Ovary (tissue), 9 donors: Measurements from ENCODE around the gene USP48. TPM values are rescaled to one million over a fixed set of nuclear protein-coding genes. Genes with fewer than 3 reads are reported as not detected.
"Not testable (repeated sequence)": the region's sequence is repeated elsewhere in the genome, so short reads cannot be mapped to it uniquely, and the experiment has no call there.

Experiments
- DNase-seq, 5 donors: peaks; one replicate each; pipeline ENCODE4 v3.0.0-alpha.2; 2019 to 2020
- H3K27ac ChIP-seq, 2 donors: fragments of 200-600 bp; one replicate each; pipeline versions ENCODE4 v1.5.1 to v1.8.0; 2019 to 2022
- H3K27me3 ChIP-seq: fragments of 200-600 bp; one replicate; pipeline ENCODE4 v1.8.0; 2022
- H3K36me3 ChIP-seq: fragments of 200-600 bp; sonication (generic); one replicate; pipeline ENCODE4 v1.5.1; 2019
- H3K4me1 ChIP-seq: one replicate; pipeline ENCODE4 v1.8.1; 2013; ENCODE audit warnings: mild to moderate bottlenecking, moderate library complexity; ENCODE audit not compliant: insufficient read depth
- H3K4me3 ChIP-seq: fragments of 200-600 bp; sonication (generic); one replicate; pipeline ENCODE4 v1.5.1; 2017
- H3K9me3 ChIP-seq, 2 donors: fragments of 200-600 bp in 1 of 2; sonication (generic) in 1 of 2; one replicate each; pipeline versions ENCODE4 v1.5.1 to v1.8.1; 2013 to 2019; ENCODE audit warnings: mild to moderate bottlenecking in 1 of 2, moderate library complexity in 1 of 2
- EP300 ChIP-seq: sonication (generic); formaldehyde crosslinking; IDR thresholded peaks from one replicate; pipeline ENCODE4 v1.6.1; 2017; ENCODE audit warnings: antibody characterized with exemption
- POLR2A ChIP-seq: fragments of 450-650 bp; IDR thresholded peaks from one replicate; pipeline ENCODE4 v1.6.1; 2017; ENCODE audit warnings: antibody characterized with exemption, mild to moderate bottlenecking, moderate library complexity
- WGBS, 3 donors: extraction: QIAGEN DNeasy Blood & Tissue Kit in 1 of 3; methylation state at CpG; one replicate each; pipeline versions ENCODE4 v1.1.5 to v1.1.7; 2013 to 2017; 5-methylcytosine and 5-hydroxymethylcytosine counted together
- intact Hi-C, 4 donors: fragments of 100-400 bp; cut with DNase I; formaldehyde crosslinking; loops; one replicate each; pipeline versions ENCODE4 v1.11.0 to v1.15.1; 2022 to 2023
- polyA plus RNA-seq, 2 donors: library from polyadenylated mRNA; stranded (reverse); fragments of 200-250 nt in 1 of 2; fragments of 350-450 nt in 1 of 2; fragmentation: Illumina TruSeq in 1 of 2; extraction: RNeasy Lipid Tissue Mini Kit (QIAGEN cat#74804) in 1 of 2; gene quantifications; one replicate each; pipeline ENCODE4 v1.2.3, GENCODE V29; 2013 to 2014
- total RNA-seq, 7 donors: library from RNA; depleted of rRNA in 2 of 7; stranded (reverse); fragments of >200 nt in 2 of 7; fragmentation: NEBNext Ultra II Directional in 3 of 7; extraction: Animal tissue kit (Norgen Biotek cat#: 25700) in 3 of 7; gene quantifications; one replicate each; pipeline versions ENCODE4 v1.1.0 to v1.2.4, GENCODE V29; 2016 to 2023
- TF ChIP-seq, protein P1 (sequence below), 3 donors: fragments of 450-650 bp in 2 of 3; fragments of 200-600 bp in 1 of 3; IDR thresholded peaks; one replicate each; pipeline versions ENCODE4 v1.5.1 to v1.8.0; 2016 to 2022; ENCODE audit warnings: antibody characterized with exemption in 3 of 3, mild to moderate bottlenecking in 1 of 3
- donor health status: DM: no; HTN: no; CAD: no; lungs with moderate emphysema.
- donor health status: DM: no; HTN: no; CAD: no.
- donor health status: Bipolar disorder and iron deficiency.
- donor health status: DM: yes; HTN: yes; CAD: no.
- donor health status: DM: no; HTN: no; CAD: no.
- donor health status: DM: yes; HTN: yes; CAD: no.

Gene USP48
- total and polyA plus RNA-seq, 9 donors: 25.2 to 87.1 (median 60.6) TPM

DNA sequence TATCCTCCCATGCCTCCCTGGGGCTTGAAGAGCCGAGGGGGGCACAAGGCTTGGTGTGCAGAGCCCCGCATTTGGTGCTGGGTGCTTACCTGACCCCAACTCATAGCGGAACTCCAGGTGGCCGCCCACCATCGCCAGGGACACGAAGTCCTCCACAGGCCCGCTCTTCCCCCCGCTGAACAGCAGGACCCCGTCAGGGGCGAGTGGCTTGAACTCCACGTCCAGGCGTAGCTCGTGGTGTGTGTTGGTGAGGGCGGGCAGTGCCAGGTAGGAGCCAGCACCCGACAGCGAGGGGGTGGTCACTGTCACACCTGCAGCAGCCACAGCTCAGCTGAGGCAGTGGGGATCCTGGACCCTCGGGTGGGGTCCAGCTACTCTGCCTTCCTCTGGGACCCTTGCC lies 46.3 kb upstream of the USP48 start:
- 93 to 94% (median 94%) methylated on average over 15 to 17 of the region's 17 CpGs for WGBS, 3 donors
- intact Hi-C loops: no loop called here
- H3K36me3 ChIP-seq: no peaks in the 10 kb centered on the region

GRCh38 chr1:21828506-21829210 lies 45.7 kb upstream of the USP48 start:
- intact Hi-C loops: no loop called here
- Histone ChIP-seq H3K27ac (no peak overlapping the region), H3K27me3 (no peaks in the 10 kb centered on the region), H3K4me3 (no peak overlapping the region), H3K36me3 (no peaks in the 10 kb centered on the region), H3K4me1 (no peaks in the 10 kb centered on the region), H3K9me3 (peaks cover 0 to 2% of the 10 kb centered on the region in 2 donors)
- 85 to 89% (median 85%) methylated on average over 28 of the region's 28 CpGs for WGBS, 3 donors
- no peak for TF ChIP-seq EP300
- TF ChIP-seq, protein P1, sequence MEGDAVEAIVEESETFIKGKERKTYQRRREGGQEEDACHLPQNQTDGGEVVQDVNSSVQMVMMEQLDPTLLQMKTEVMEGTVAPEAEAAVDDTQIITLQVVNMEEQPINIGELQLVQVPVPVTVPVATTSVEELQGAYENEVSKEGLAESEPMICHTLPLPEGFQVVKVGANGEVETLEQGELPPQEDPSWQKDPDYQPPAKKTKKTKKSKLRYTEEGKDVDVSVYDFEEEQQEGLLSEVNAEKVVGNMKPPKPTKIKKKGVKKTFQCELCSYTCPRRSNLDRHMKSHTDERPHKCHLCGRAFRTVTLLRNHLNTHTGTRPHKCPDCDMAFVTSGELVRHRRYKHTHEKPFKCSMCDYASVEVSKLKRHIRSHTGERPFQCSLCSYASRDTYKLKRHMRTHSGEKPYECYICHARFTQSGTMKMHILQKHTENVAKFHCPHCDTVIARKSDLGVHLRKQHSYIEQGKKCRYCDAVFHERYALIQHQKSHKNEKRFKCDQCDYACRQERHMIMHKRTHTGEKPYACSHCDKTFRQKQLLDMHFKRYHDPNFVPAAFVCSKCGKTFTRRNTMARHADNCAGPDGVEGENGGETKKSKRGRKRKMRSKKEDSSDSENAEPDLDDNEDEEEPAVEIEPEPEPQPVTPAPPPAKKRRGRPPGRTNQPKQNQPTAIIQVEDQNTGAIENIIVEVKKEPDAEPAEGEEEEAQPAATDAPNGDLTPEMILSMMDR (IDR thresholded peaks at IDR 0.05): no peak
- TF ChIP-seq POLR2A: no peak
- DNase-seq: no peak

More for the DNA sequence above, 46.3 kb upstream of the USP48 start:
- Histone ChIP-seq H3K27me3 (no peaks in the 10 kb centered on the region), H3K9me3 (peaks cover 0 to 7% of the 10 kb centered on the region in 2 donors), H3K4me1 (no peaks in the 10 kb centered on the region), H3K4me3 (no peak overlapping the region), H3K27ac (no peak overlapping the region)
- no peak for TF ChIP-seq POLR2A
- TF ChIP-seq EP300: no peak
- TF ChIP-seq, protein P1 (IDR thresholded peaks at IDR 0.05): no peak
- no peak for DNase-seq

GRCh38 chr1:21828075-21828474 lies 45.1 kb upstream of the USP48 start:
- H3K36me3 ChIP-seq: no peaks in the 10 kb centered on the region
- H3K4me3 ChIP-seq: no peak overlapping the region
- H3K27ac ChIP-seq: no peak overlapping the region
- no peaks in the 10 kb centered on the region for H3K27me3 ChIP-seq
- DNase-seq: no peak
- H3K9me3 ChIP-seq: no peaks in the 10 kb centered on the region
- no peak for TF ChIP-seq EP300
- TF ChIP-seq, protein P1 (IDR thresholded peaks at IDR 0.05): no peak
- TF ChIP-seq POLR2A: no peak
- intact Hi-C loops: no loop called here
- no peaks in the 10 kb centered on the region for H3K4me1 ChIP-seq
- WGBS, 3 donors: 89 to 94% (median 92%) methylated on average over 13 of the region's 13 CpGs

DNA sequence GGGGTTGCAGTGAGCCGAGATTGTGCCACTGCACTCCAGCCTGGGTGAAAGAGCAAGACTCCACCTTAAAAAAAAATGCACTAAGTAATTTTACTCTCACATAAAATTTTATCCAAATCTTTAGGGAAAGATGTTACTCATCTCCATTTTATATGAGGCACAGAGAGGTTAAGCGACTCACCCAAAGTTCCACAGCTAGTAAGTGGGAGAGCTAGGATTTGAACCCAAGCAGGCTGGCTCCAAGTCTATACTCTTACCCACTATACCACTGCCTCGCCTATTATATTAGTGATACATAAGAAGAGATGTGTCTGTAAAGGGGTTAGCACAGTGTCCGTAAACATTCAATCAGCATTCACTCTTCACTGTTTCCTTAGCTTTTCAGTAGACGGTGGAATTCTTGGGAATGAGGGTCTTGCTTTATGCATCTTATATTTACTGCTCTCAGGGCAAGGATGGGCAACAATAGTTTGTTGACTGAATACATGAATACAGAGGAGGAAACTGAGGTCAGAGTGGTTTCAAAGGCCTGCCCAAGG lies 44.3 kb upstream of the USP48 start:
- Histone ChIP-seq H3K27me3 (no peaks in the 10 kb centered on the region), H3K9me3 (no peaks in the 10 kb centered on the region), H3K4me1 (no peaks in the 10 kb centered on the region), H3K27ac (no peak overlapping the region), H3K36me3 (no peaks in the 10 kb centered on the region), H3K4me3 (no peak overlapping the region)
- intact Hi-C loops: no loop called here
- TF ChIP-seq EP300 (no peak), POLR2A (no peak)
- TF ChIP-seq, protein P1 (IDR thresholded peaks at IDR 0.05): no peak
- WGBS, 3 donors: 91 to 93% (median 92%) methylated on average over 5 of the region's 5 CpGs
- no peak for DNase-seq

GRCh38 chr1:21826694-21827093 lies 43.7 kb upstream of the USP48 start:
- H3K27ac ChIP-seq, intact Hi-C loops, H3K9me3 ChIP-seq, H3K4me3 ChIP-seq, H3K36me3 ChIP-seq, H3K4me1 ChIP-seq, DNase-seq, H3K27me3 ChIP-seq: not testable (repeated sequence)
- WGBS, 3 donors: 93 to 96% (median 96%) methylated on average over 10 of the region's 10 CpGs
